Midbrain (tissue), 1 donor: Measurements from ENCODE around the gene AGTR2.
"Not testable (repeated sequence)": the region's sequence is repeated elsewhere in the genome, so short reads cannot be mapped to it uniquely, and the experiment has no call there.

Experiments used
- DNase-seq: peaks from one replicate; lab custom pipeline; 2025; lab: John Stamatoyannopoulos, UW

The AGTR2 gene, protein sequence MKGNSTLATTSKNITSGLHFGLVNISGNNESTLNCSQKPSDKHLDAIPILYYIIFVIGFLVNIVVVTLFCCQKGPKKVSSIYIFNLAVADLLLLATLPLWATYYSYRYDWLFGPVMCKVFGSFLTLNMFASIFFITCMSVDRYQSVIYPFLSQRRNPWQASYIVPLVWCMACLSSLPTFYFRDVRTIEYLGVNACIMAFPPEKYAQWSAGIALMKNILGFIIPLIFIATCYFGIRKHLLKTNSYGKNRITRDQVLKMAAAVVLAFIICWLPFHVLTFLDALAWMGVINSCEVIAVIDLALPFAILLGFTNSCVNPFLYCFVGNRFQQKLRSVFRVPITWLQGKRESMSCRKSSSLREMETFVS

DNA sequence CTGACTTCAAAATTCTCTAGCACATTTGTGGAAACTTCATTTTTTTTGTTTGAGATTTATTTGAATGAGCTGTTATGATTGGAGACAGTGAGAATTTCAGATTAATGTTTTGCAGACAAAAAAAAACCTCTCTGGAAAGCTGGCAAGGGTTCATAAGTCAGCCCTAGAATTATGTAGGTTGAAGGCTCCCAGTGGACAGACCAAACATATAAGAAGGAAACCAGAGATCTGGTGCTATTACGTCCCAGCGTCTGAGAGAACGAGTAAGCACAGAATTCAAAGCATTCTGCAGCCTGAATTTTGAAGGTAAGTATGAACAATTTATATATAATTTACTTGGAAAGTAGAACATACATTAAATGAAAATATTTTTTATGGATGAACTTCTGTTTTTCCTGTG lies at the start of gene AGTR2:
TSS of gene AGTR2 (plus strand) at position 234 of the 400 bp plus-strand sequence. CDS start 1,537 bp downstream, outside the sequence.
- DNase-seq: no peak

DNA sequence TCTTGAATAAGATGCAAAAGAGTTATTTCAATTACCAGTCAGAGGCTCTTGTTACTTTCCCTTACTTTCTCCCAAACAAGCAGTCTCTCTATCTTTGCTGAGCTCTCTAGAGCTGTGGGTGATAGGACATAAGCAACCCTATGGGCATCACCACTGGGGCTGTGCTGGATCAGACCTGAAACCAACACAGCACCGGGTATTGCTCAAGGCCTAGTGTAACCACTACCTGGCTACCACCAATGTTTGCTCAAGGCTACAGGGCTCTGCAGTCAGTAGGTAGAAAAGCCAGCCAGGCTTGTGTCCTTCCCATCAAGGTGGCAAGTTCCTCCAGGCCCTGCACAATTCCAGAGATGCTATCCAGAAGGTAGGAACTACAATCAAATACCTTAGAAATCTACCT lies 35.3 kb upstream of the AGTR2 start:
- no peak for DNase-seq

DNA sequence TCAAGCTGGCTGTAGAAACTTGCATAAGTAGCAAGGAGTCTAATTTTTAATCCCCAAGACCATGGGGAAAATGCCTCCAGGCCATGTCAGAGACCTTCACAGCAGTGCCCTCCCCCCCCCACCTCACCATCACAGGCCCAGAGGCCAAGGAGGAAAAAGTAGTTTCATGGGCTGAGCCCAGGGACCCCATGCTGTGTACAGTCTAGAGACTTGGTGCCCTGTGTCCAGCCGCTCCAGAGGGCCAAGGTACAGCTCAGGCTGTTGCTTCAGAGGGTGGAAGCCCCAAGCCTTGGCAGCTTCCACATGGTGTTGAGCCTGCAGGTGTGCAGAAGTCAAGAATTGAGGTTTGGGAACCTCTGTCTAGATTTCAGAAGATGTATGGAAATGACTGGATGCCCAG lies 29.3 kb upstream of the AGTR2 start:
- DNase-seq: not testable (repeated sequence)

DNA sequence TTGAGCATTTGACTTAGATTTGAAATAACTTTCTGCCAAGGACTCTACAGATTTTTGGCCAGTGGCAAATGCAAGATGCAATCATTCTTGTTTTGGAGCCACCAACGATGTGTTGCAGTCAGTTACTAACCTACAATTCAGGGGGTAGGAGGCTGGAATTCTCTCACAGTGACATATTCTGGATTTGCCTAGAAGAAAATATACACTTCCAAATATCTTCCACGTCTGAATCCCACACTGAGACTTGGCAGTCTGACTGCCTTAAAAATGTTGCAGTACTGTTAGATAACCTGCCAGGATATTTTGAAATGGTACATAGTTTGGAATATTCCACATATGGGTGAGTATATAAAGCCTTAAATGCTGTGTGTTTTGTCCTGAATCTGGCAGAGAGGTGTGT lies 27.6 kb upstream of the AGTR2 start:
- no peak for DNase-seq

DNA sequence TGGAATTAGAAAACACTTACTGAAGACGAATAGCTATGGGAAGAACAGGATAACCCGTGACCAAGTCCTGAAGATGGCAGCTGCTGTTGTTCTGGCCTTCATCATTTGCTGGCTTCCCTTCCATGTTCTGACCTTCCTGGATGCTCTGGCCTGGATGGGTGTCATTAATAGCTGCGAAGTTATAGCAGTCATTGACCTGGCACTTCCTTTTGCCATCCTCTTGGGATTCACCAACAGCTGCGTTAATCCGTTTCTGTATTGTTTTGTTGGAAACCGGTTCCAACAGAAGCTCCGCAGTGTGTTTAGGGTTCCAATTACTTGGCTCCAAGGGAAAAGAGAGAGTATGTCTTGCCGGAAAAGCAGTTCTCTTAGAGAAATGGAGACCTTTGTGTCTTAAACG lies 2.4 kb downstream of the AGTR2 start:
- DNase-seq: no peak

DNA sequence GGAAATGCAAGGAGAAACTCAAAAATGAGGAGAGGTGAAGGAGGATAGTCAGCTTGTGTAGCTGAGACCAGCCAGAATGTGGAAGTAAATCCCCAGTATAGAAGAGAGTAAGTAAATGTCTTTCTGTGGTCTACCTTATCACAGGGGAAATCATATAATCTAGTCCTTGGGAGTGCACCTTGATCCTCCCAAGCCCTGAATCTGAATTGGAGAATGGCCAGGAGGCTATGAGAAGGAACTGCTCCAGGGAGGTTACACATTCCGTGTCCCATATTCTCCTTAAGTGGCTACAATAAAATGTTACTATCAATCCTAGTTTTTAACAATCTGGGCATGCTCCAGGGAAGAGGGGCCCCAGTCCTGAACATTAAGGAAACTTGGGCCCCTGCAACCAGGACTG lies 10.8 kb downstream of the AGTR2 start:
- DNase-seq: no peak

DNA sequence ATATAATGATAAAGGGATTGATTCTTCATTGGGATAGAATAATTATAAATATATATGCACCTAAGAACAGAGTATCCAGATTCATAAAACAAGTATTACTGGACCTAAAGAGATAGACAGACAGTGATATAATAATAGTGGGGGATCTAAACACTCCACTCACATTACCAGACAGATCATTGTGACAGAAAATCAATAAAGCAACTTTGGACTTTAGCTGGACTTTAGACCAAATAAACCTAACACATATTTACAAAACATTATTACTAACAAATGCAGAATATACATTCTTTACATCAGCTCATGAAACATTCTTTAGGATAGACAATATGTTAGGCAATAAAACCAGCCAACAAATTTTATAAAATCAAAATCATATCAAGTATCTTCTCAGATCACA lies 14.6 kb downstream of the AGTR2 start:
- no peak for DNase-seq

DNA sequence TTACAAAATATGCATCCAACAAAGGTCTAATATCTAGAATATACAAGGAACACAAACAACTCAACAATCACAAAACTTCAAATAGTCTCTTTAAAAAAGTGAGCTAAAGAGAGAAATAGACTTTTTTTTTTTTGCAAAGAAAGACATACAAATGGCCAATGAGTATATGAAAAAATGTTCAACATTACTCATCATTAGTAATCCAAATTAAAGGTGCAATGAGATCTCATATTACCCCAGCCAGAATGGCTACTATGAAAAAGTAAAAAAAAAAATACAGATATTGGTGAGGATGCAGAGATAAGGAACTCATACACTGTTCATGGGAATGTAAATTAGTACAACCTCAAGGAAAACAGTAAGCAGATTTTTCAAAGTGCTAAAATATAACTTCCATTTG lies 24.1 kb downstream of the AGTR2 start:
- no peak for DNase-seq

DNA sequence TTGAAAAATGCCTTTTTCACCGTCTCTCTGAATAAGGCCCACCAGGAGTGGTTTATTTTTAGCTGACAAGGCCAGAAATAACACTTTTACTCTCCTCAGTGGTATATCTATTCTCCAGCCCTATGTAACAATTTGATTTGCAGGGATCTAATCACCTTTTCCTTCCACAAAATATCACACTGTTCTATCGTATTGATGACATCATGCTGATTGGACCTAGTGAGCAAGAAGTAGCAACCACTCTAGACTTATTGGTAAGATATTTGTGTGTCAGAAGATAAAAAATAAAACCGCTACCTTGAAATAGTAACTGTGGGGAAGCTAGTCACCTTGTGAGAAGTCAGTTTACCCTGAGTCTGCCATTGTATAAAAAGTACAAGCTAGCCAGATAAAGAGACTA lies 27.7 kb downstream of the AGTR2 start:
- DNase-seq: no peak

DNA sequence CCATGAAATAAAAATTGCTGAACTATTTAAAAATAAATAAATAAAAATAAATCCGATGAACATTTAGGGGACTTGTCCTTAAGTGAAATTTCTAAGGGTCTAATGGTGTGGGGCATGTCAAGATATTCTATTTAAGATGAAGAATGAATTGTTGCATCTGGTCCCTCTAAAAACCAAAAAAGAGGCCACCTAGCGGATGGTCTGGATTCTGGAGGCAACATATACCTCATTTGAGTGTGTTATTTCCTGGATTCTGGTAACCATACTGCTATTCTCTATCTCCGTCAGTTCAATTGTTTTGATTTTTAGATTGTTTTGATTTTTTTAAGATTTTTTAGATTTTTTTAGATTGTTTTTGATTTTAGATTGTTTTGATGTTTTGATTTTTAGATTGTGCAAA lies 28.3 kb downstream of the AGTR2 start:
- no peak for DNase-seq

DNA sequence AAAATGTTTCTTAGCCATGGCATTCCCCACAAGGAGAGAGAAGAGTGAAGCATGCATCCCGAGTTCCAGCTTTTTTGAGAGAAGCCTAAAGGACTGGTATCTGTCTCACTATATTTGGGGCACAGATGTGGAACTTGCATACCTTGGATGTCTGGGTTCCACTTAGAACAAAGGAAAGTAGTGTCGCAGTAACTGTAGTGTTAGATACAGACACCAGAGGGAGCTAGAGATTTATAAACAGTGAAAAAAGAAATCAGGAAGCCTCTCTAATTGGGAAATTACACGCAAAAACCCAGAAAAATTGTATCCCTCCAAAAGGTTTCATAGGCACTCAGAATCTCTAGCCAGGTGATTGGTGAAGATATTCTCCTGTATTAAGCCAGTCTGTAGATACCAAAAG lies 34.4 kb downstream of the AGTR2 start:
- DNase-seq: peak; percentile 21

DNA sequence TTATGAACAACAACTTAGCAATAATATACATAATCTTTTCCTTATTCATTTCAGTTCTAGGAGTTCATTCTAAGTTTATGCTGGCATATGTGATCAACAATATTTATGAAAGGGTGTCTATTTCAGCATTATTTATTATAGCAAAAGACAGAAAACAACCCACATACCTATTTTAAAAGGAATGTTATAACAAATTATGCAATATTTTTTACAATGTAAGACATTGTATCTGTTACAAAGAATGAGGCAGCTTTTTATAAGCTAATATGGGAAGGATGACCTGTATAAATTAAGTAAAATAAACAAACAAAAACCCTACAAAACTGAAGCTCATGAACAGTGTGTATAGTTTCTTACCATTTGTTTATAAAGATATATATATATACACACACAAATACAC lies 42.7 kb downstream of the AGTR2 start:
- DNase-seq: no peak

DNA sequence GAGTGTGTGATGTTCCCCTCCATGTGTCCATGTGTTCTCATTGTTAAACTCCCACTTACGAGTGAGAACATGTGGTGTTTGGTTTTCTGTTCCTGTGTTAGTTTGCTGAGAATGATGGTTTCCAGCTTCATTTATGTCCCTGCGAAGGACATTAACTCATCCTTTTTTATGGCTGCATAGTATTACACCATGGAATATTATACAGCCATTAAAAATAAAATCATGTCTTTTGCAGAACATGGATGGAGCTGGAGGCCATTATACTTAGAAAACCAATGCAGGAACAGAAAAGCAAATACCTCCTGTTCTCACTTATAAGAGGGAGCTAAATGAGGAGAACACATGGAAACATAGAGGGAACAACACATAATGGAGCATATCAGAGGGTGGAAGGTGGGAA lies 46.5 kb downstream of the AGTR2 start:
- not testable (repeated sequence) for DNase-seq
